Activated CD4-positive, alpha-beta T cell treated with anti-CD3 and anti-CD28 coated beads, Interleukin-2, amount 10 ng/mL, durations not matched to agents 24 days and 14 days (primary cell): ENCODE measurements around the gene NFX1. TPM values are rescaled to one million over a fixed set of nuclear protein-coding genes. Genes with fewer than 3 reads are reported as not detected.
"Not testable (repeated sequence)": the region's sequence is repeated elsewhere in the genome, so short reads cannot be mapped to it uniquely, and the experiment has no call there.

Experiments used
- DNase-seq: peaks from one replicate; pipeline ENCODE4 v3.0.0; 2022
- H3K27ac Mint-ChIP-seq: one replicate; pipeline ENCODE4 v1.8.0; 2022; ENCODE audit warnings: mild to moderate bottlenecking, mixed read lengths
- H3K27me3 Mint-ChIP-seq: one replicate; pipeline ENCODE4 v1.8.0; 2022; ENCODE audit warnings: mixed read lengths
- H3K36me3 Mint-ChIP-seq: one replicate; pipeline ENCODE4 v1.8.0; 2022; ENCODE audit warnings: low read depth, mild to moderate bottlenecking, mixed read lengths
- H3K4me1 Mint-ChIP-seq: one replicate; pipeline ENCODE4 v1.8.0; 2021; ENCODE audit warnings: mixed read lengths
- H3K4me3 Mint-ChIP-seq: one replicate; pipeline ENCODE4 v1.8.0; 2022; ENCODE audit warnings: mild to moderate bottlenecking, moderate library complexity, mixed read lengths
- H3K9me3 Mint-ChIP-seq: one replicate; pipeline ENCODE4 v1.8.0; 2021; ENCODE audit warnings: mixed read lengths
- intact Hi-C: fragments of 100-400 bp; cut with micrococcal nuclease; formaldehyde crosslinking; loops from one replicate; pipeline ENCODE4 v1.15.1; 2023
- total RNA-seq: library from RNA; stranded (reverse); gene quantifications from 2 replicates; pipeline ENCODE4 v1.2.3, GENCODE V29; 2022

Gene NFX1
- total RNA-seq, 1 donor from 2014 or later, result 38.7 TPM

GRCh38 chr9:33385979-33386640 lies 95.8 kb downstream of the NFX1 start:
- H3K4me1 Mint-ChIP-seq, intact Hi-C loops, H3K9me3 Mint-ChIP-seq, DNase-seq, H3K4me3 Mint-ChIP-seq, H3K36me3 Mint-ChIP-seq, H3K27ac Mint-ChIP-seq, H3K27me3 Mint-ChIP-seq: not testable (repeated sequence)

GRCh38 chr9:33386641-33386996 lies 96.3 kb downstream of the NFX1 start:
- H3K9me3 Mint-ChIP-seq, DNase-seq, H3K36me3 Mint-ChIP-seq, H3K4me1 Mint-ChIP-seq, intact Hi-C loops, H3K4me3 Mint-ChIP-seq, H3K27ac Mint-ChIP-seq, H3K27me3 Mint-ChIP-seq: not testable (repeated sequence)

- H3K27ac Mint-ChIP-seq, H3K27me3 Mint-ChIP-seq, DNase-seq, H3K9me3 Mint-ChIP-seq, intact Hi-C loops, H3K36me3 Mint-ChIP-seq, H3K4me1 Mint-ChIP-seq, H3K4me3 Mint-ChIP-seq: not testable (repeated sequence)
These were observed 96.7 kb downstream of the NFX1 start for GRCh38 chr9:33386998-33387397.

- Mint-ChIP-seq H3K9me3 (no peaks in the 10 kb centered on the region), H3K27ac (no peak overlapping the region), H3K36me3 (no peaks in the 10 kb centered on the region), H3K4me1 (no peaks in the 10 kb centered on the region), H3K27me3 (peaks cover 2% of the 10 kb centered on the region), H3K4me3 (no peak overlapping the region)
- intact Hi-C loops, result no loop called here
- no peak for DNase-seq
These were observed 98.0 kb downstream of the NFX1 start for GRCh38 chr9:33388110-33388994.

DNA sequence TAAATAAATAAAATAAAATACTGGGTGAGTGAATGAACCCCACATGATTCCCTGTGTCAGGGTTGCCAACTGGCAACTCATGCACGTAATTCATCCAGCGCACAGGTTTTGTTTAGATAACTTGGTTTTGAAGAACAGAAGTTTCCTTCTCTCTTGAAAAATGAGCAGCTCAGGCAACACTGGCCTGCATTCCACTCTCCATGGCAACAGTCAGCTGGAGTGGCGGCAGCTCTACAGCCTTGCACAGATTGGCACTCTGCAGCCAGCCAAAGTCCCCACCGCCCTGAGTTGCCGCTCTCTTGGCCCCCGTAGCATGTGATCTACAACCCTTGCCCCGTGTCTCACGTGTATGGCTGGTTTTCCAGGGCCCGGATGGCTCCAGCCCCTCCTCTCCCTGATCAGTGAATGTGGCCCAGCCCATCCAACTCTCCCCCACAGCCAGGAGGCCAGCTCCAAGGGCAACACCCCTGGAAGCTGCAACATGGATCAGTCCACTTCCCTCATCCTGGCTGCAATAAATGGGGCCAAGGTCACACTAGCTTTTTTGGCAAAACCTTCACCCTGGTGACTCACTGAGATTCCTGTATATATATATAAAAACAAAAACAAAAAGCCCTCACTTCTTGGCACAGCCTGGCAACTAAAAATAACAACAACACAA lies 100.9 kb downstream of the NFX1 start:
- H3K27me3 Mint-ChIP-seq, DNase-seq, H3K36me3 Mint-ChIP-seq, H3K4me3 Mint-ChIP-seq, H3K9me3 Mint-ChIP-seq, H3K27ac Mint-ChIP-seq, H3K4me1 Mint-ChIP-seq, intact Hi-C loops: not testable (repeated sequence)

- H3K27ac Mint-ChIP-seq, H3K4me1 Mint-ChIP-seq, H3K4me3 Mint-ChIP-seq, H3K9me3 Mint-ChIP-seq, DNase-seq, H3K27me3 Mint-ChIP-seq, intact Hi-C loops, H3K36me3 Mint-ChIP-seq: not testable (repeated sequence)
These were observed 102.3 kb downstream of the NFX1 start for GRCh38 chr9:33392591-33393021.

DNA sequence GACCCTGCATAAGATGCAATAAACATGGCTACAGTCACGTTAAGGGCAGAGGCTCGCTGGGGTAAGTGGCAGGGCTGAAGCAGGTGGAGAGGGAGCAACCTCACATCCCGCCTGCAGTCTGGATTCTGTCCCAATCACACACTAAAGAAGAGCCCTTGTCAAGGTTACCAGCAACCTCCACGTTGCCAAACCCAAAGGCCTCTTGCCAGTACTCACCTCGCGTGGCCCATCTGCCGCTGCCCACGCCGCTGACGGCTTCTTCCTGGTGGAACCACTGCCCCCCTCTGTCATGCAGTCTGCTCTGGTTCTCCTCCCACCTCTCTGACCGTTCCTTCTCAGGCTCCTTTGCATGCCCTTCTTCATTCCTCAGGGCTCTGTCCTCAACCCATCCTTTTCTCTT lies 103.3 kb downstream of the NFX1 start:
- Mint-ChIP-seq H3K27ac (no peak overlapping the region), H3K4me3 (no peak overlapping the region), H3K27me3 (peaks cover 2% of the 10 kb centered on the region), H3K4me1 (no peaks in the 10 kb centered on the region), H3K36me3 (no peaks in the 10 kb centered on the region), H3K9me3 (no peaks in the 10 kb centered on the region)
- intact Hi-C loops, result no loop called here
- no peak for DNase-seq

DNA sequence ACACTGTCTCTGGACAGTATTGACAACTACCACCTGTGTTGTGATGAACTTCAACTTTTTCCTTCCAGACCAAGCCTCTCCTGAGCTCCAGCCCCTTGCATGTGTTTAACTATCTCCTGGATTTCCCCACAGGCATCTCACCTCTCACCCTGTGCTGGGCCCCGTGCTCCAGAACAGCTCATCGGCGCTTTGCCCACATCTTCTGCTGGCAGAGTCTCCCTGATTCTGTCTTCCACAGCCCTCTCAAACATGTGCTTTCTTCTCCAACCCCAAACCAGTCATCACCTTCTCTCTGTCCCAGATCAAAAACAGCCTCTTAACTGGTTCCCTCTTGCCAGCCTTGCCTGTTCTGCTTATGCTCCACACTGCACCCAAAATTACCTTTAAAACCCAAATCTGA lies 103.7 kb downstream of the NFX1 start:
- H3K9me3 Mint-ChIP-seq, intact Hi-C loops, H3K4me1 Mint-ChIP-seq, H3K27me3 Mint-ChIP-seq, H3K4me3 Mint-ChIP-seq, DNase-seq, H3K36me3 Mint-ChIP-seq, H3K27ac Mint-ChIP-seq: not testable (repeated sequence)

DNA sequence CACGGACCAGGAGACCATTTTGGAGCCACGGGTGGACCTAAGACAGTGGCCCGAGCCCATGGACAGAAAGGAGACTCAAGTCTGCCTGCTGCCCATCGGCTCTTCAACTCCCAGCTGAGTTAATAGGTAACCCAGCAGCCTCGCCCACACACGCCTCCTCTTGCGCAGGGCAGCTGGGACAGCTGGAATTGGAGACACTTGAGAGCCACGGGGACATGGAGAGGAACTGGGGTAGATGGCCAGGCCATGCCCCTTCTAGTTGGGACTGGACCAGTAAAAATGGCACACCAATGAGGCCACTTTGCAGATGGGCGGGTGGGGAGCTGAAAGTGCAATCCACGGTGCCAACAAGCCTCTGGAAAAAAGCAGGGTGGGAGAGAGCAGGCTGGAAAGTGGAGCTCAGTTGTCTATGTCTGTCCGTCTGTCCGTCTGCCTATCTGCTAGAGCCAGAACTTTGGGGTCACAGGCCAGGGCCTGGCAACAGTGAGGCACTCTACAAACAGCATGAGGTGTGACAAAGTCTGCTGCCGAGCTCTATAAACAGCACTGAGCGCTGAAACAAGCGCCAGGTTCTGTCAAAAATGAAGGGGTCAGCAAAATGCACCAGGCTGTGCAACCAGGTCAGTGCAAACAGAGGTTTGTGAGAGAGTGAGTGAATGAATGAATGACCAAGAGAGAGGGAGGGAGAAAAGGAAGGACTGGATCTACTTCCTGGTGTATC lies 105.0 kb downstream of the NFX1 start:
- H3K27ac Mint-ChIP-seq, H3K4me1 Mint-ChIP-seq, H3K9me3 Mint-ChIP-seq, DNase-seq, H3K36me3 Mint-ChIP-seq, intact Hi-C loops, H3K27me3 Mint-ChIP-seq, H3K4me3 Mint-ChIP-seq: not testable (repeated sequence)

- H3K27me3 Mint-ChIP-seq, H3K4me1 Mint-ChIP-seq, H3K36me3 Mint-ChIP-seq, DNase-seq, H3K4me3 Mint-ChIP-seq, intact Hi-C loops, H3K27ac Mint-ChIP-seq, H3K9me3 Mint-ChIP-seq: not testable (repeated sequence)
These were observed 107.5 kb downstream of the NFX1 start for GRCh38 chr9:33397801-33398200.

- H3K27me3 Mint-ChIP-seq, DNase-seq, intact Hi-C loops, H3K4me3 Mint-ChIP-seq, H3K27ac Mint-ChIP-seq, H3K4me1 Mint-ChIP-seq, H3K9me3 Mint-ChIP-seq, H3K36me3 Mint-ChIP-seq: not testable (repeated sequence)
These were observed 108.7 kb downstream of the NFX1 start for GRCh38 chr9:33399047-33399446.

- H3K4me1 Mint-ChIP-seq, H3K27ac Mint-ChIP-seq, DNase-seq, H3K36me3 Mint-ChIP-seq, H3K9me3 Mint-ChIP-seq, H3K4me3 Mint-ChIP-seq, H3K27me3 Mint-ChIP-seq: not testable (repeated sequence)
- intact Hi-C loops, result loop anchor here (2.0 to 5.0 kb wide), 2 partner anchors 45 to 115 kb away; partner anchors contain the start of gene AQP3
These were observed 111.5 kb downstream of the NFX1 start for GRCh38 chr9:33401809-33402208.

DNA sequence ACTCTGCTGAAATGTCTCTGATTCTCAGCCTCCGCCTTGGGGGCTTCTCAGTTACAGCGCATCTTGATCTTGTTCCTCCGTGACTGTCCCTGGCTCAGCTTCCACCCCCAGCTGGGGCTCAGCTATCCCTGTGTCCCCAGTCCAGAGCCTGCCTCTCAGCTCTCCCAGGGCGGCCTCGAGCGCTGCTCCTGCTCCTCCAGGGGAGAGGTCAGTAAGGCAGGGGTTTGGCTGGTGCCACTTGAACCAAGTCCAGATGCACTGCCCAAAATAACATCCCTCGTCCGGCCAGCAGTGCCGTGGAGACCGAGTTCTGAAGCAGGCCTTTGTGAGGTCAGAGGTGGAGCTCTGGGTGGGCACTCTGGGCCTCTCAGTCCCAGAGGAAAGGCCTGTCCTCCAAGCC lies 112.1 kb downstream of the NFX1 start, which contains the start of gene AQP7:
Gene AQP7 (minus strand): TSS at position 198 of the 400 bp plus-strand sequence. CDS start 1,306 bp downstream, outside the sequence.
- intact Hi-C loops, result loop anchor here (2.0 to 5.0 kb wide), 2 partner anchors 45 to 114 kb away; partner anchors contain the start of gene AQP3
- not testable (repeated sequence) for H3K27me3 Mint-ChIP-seq, DNase-seq, H3K4me1 Mint-ChIP-seq, H3K4me3 Mint-ChIP-seq, H3K36me3 Mint-ChIP-seq, H3K9me3 Mint-ChIP-seq
- peak within 1 kb of the TSS; percentile 34 for H3K27ac Mint-ChIP-seq
